ENCODE measurements around the gene ITPKC.

The ITPKC gene

GRCh38 chr19:40716482-40717324 is at the start of gene ITPKC, which contains the start of gene COQ8B:
Gene ITPKC (plus strand): TSS chr19:40717112. CDS start chr19:40717136, 24 bp downstream.
Gene COQ8B (minus strand): TSS chr19:40716886. CDS start chr19:40714632, 2,254 bp downstream.
- DNase-seq (ENCODE audit: low read depth in 2 of 2) = peak; percentile 100

- no peak for DNase-seq (ENCODE audit: low read depth in 2 of 2)
These were observed 49.3 kb upstream of the ITPKC start for GRCh38 chr19:40667602-40668001.

DNA sequence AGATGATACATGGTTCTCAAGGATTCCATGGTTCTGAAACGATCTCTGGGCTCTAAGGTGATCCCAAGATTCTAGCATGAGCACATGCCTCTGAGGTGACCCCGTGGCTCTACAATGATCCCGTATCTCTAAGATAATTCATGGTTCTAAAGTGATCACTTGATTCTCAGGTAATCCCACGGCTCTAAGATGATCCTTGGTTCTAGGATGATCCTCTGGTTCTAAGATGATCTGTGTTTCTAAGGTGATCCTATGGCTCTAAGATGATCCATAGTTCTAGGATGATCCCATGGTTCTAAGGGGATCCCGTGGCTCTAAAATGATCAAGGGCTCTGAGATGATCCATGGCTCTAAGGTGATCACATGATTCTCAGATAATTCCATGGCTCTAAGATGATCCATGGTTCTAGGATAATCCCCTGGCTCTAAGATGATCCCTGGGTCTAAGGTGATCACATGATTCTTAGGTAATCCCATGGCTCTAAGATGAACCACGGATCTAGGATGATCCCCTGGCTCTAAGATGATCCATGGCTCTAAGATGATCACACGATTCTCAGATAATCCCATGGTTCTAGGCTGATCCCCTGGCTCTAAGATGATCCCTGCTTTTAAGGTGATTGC is 47.8 kb upstream of the ITPKC start:
- DNase-seq (ENCODE audit: low read depth in 2 of 2) = no peak

- no peak for DNase-seq (ENCODE audit: low read depth in 2 of 2)
These were observed 45.5 kb upstream of the ITPKC start for GRCh38 chr19:40671404-40671803.

DNA sequence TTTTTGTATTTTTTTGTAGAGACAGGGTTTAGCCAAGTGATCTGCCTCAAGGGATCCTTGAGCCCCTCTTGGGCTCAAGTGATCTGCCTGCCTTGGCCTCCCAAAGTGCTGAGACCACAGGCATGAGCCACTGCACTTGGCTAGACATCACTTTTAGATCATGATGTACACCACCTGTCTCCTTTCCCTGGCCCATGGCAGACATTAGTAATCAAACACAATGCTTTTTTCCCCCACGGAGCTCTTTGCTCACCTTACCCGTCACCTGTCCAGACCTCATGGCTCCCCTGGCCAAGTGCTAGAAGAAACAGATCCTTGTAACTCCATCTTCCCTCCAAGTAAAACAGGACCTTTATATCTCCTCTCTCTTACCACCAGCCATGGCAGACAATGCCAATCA is 44.9 kb upstream of the ITPKC start:
- no peak for DNase-seq (ENCODE audit: low read depth in 2 of 2)

GRCh38 chr19:40672573-40673299 is 44.2 kb upstream of the ITPKC start:
- no peak for DNase-seq (ENCODE audit: low read depth in 2 of 2)

DNA sequence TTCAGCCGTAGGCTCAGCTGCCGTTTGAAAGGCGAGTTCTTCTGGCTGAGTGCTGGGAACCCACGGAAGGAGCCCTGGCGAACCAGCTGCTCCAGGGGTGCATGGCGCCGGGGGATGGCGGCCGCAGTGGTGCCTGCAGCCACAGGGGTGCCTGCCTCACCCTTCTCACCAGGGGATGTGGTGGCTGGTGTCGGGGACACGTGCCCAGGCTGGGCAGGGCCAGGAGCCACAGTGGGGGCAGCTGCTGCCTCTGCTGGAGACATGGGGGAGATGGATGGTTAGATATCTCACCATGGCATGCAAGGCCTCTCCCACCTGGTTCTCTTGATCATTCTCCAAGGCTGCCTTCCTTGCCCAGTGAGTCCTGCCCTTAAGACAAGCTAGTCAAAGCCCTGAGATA is 43.5 kb upstream of the ITPKC start:
- DNase-seq (ENCODE audit: low read depth in 2 of 2) = no peak

GRCh38 chr19:40674291-40674690 is 42.6 kb upstream of the ITPKC start:
- no peak for DNase-seq (ENCODE audit: low read depth in 2 of 2)

- no peak for DNase-seq (ENCODE audit: low read depth in 2 of 2)
These were observed 39.8 kb upstream of the ITPKC start for GRCh38 chr19:40677156-40677555.

DNA sequence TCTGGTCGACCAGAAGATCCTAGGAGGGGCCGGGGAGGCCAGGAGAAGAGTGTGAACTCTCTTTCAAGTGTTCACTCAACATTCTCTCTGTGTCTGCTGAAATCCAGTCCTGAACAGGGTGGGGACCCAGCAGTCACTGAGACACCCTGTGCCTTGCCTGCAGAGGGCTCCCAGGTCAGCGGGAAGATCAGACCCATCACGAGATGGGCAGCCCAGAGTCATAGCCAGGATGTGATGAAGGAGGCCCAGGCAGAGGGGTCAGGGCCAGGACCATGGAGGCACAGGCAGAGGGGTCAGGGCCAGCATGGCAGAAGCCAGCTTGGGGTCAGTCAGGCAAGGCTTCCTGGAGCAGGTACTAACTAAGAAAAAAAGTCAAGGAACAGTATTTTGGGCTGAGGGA is 35.9 kb upstream of the ITPKC start:
- no peak for DNase-seq (ENCODE audit: low read depth in 2 of 2)

- no peak for DNase-seq (ENCODE audit: low read depth in 2 of 2)
These were observed 34.4 kb upstream of the ITPKC start for GRCh38 chr19:40682431-40682964.

DNA sequence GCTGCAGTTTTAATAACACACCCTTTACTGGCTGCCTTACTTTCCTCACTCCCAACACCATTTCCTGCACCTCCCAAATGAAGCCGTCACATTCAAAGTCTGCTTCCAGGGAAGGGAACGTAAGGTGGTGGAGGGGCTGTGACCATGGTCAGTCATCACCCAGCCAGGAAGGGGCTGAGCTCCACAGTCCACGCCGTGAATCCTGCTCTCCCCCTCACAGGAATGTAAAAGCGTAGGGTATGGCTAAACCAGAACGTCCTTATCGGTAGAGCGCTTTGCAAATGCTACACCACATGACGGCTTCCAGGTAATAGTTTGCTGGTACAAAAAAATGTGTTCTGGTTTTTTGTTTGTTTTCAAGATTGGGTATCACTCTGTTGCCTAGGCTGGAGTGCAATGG is 33.5 kb upstream of the ITPKC start:
- DNase-seq (ENCODE audit: low read depth in 2 of 2) = no peak

DNA sequence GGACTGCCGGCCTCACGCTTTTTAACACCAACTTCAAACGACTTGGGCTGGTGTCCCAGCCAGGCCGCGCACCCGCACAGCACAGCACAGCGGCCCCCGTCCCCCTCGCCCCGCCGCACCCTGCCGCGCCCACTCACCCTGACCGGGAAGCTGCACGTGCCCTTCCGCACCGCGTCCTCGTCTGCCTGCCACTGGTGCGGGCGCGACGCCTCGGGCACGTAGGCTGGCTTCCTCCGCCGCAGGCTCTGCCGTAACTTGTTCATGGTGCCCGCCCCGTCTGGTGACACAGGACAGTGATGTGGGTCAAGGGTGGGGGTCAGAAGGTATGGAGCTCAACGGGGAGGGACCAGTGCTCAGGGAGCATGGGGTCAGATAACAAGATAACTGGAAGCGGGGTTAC is 32.6 kb upstream of the ITPKC start:
- DNase-seq (ENCODE audit: low read depth in 2 of 2) = no peak

GRCh38 chr19:40685016-40685526 is 31.8 kb upstream of the ITPKC start:
- no peak for DNase-seq (ENCODE audit: low read depth in 2 of 2)

DNA sequence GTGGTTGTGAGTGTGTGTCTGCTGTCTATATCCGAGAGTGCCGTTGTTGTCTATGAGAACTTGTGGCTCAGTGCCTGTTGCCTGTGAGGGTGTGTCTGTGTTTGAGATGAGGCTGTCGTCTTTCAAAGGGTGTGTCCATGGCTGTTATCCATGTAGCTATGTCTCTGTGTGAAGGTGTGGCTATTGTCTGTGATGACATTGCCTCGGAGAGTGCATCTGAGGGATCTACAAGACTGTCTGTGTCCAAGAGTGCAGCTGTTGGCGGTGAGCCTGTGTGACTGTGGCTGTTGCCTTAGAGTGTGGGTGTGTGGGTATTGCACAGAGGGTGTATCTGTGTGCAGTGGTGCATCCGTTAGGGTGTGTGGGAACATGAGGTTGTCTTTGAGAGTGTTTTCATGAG is 31.3 kb upstream of the ITPKC start:
- DNase-seq (ENCODE audit: low read depth in 2 of 2) = no peak

GRCh38 chr19:40686882-40687524 is 29.9 kb upstream of the ITPKC start:
- DNase-seq (ENCODE audit: low read depth in 2 of 2) = no peak

- no peak for DNase-seq (ENCODE audit: low read depth in 2 of 2)
These were observed 29.3 kb upstream of the ITPKC start for GRCh38 chr19:40687525-40688016.

DNA sequence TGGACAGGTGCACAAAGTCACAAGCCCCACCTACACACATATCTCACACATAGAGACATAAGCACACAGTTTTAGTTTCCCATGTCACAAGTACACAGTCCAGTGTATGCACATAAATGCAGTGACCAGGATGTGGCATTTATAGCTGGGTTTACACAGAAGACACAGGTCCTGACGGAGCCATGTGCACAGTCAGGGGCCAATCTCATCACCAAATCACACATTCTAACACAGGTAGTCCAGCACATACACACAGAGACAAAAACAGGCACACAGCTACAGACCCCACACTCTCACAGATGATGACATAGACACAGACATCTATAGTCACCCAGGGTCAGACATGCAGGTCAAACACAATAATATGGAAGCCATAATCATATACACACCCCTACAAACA is 28.6 kb upstream of the ITPKC start:
- no peak for DNase-seq (ENCODE audit: low read depth in 2 of 2)

DNA sequence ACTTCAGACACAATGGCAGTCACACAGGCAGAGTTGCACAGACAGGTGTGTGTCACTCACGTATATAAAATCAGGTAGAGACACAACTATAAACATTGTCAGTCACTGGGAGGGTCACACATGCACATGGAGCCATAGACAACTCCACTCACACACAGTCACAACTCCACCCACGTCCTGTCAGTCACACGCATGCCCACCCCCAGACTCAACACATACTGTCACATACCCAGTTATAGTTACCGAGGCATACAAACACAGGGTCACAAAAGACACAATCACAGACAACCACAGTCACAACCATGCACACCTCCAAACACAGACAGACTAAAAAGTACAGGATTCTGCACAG is 27.9 kb upstream of the ITPKC start:
- DNase-seq (ENCODE audit: low read depth in 2 of 2) = no peak

DNA sequence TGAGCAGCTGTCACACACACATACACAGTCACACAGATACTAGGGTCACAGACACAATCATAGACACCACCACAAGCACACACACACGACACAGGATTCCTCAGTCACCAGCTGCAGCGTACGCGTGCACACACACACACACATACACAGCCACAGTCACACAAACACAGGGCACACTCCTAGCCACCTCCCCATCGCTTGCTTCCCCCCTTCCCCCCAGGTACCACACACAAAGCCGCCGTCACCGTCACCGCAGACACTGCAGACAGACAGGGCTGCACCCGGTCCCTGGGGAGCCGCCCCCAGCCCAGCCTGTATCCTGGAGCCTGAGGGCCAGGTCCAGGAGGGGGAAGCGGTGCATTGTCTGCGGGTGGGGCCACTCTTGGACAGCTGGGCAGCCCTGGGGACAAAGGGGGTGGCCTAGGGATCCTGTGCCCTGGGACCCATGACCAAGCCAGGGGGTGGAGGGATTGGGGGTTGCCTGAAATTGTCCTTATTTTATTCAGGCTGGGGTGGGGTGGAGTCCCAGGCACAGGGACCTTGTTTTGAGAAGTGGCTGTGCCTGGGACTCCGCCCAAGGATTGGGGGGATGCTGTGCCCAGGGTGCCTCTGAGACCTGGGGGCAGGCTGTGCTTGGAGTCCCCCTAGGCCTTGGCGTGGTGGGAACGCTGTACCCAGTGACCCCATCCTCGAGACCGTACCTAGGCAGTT is 27.4 kb upstream of the ITPKC start:
- DNase-seq (ENCODE audit: low read depth in 2 of 2) = no peak

Measured in stimulated activated CD4-positive, alpha-beta T cell treated with anti-CD3 and anti-CD28 coated beads, Interleukin-1b, Interleukin-23, amount 100 ng/mL, for 4 hours (primary cell).